ENCODE results near the gene SART1. TPM values are rescaled to one million over a fixed set of nuclear protein-coding genes. Genes with fewer than 3 reads are reported as not detected.

The SART1 gene
- total RNA-seq, 2 donors from 2014 or later = 72.9 to 107 TPM

GRCh38 chr11:65979261-65979759 lies 17.8 kb downstream of the SART1 start:
- H3K9me3 Mint-ChIP-seq = no peaks in the 10 kb centered on the region
- no peaks in the 10 kb centered on the region for H3K27me3 Mint-ChIP-seq
- H3K4me3 Mint-ChIP-seq = no peak overlapping the region
- H3K27ac Mint-ChIP-seq = no peak overlapping the region
- H3K36me3 Mint-ChIP-seq = no peaks in the 10 kb centered on the region
- DNase-seq (ENCODE audit: low spot score) = no peak
- peaks cover 12 to 15% of the 10 kb centered on the region in 2 donors for H3K4me1 Mint-ChIP-seq (ENCODE audit: low read depth in 2 of 2)
- ATAC-seq = no peak

GRCh38 chr11:65981101-65981740 lies 19.7 kb downstream of the SART1 start:
- Mint-ChIP-seq H3K9me3 (no peaks in the 10 kb centered on the region), H3K27ac (no peak overlapping the region), H3K27me3 (no peaks in the 10 kb centered on the region), H3K36me3 (no peaks in the 10 kb centered on the region), H3K4me3 (no peak overlapping the region), H3K4me1 (ENCODE audit: low read depth in 2 of 2) (peaks cover 5 to 7% of the 10 kb centered on the region in 2 donors)
- no peak for ATAC-seq
- DNase-seq (ENCODE audit: low spot score) = no peak

GRCh38 chr11:65981972-65982823 lies 20.7 kb downstream of the SART1 start:
- Mint-ChIP-seq H3K4me3 (no peak overlapping the region), H3K4me1 (ENCODE audit: low read depth in 2 of 2) (no peaks in the 10 kb centered on the region), H3K27ac (no peak overlapping the region), H3K36me3 (no peaks in the 10 kb centered on the region), H3K27me3 (no peaks in the 10 kb centered on the region), H3K9me3 (no peaks in the 10 kb centered on the region)
- ATAC-seq (peak in 1 of 2 donors; percentile 34), DNase-seq (ENCODE audit: low spot score) (no peak)

- DNase-seq (ENCODE audit: low spot score) (no peak), ATAC-seq (no peak)
- Mint-ChIP-seq H3K4me1 (ENCODE audit: low read depth in 2 of 2) (no peaks in the 10 kb centered on the region), H3K27me3 (no peaks in the 10 kb centered on the region), H3K9me3 (no peaks in the 10 kb centered on the region), H3K4me3 (no peak overlapping the region), H3K27ac (no peak overlapping the region), H3K36me3 (no peaks in the 10 kb centered on the region)
These were observed 21.5 kb downstream of the SART1 start for GRCh38 chr11:65982824-65983588.

GRCh38 chr11:65983589-65983987 lies 22.1 kb downstream of the SART1 start:
- DNase-seq (ENCODE audit: low spot score) (no peak), ATAC-seq (no peak)
- Mint-ChIP-seq H3K4me3 (no peak overlapping the region), H3K4me1 (ENCODE audit: low read depth in 2 of 2) (no peaks in the 10 kb centered on the region), H3K36me3 (no peaks in the 10 kb centered on the region), H3K27me3 (no peaks in the 10 kb centered on the region), H3K9me3 (no peaks in the 10 kb centered on the region), H3K27ac (no peak overlapping the region)

GRCh38 chr11:65987336-65987735 lies 25.8 kb downstream of the SART1 start:
- Mint-ChIP-seq H3K4me1 (ENCODE audit: low read depth in 2 of 2) (peaks cover 6 to 7% of the 10 kb centered on the region in 2 donors), H3K27me3 (no peaks in the 10 kb centered on the region), H3K36me3 (peaks cover 6% of the 10 kb centered on the region), H3K27ac (no peak overlapping the region), H3K9me3 (no peaks in the 10 kb centered on the region), H3K4me3 (no peak overlapping the region)
- DNase-seq (ENCODE audit: low spot score) (no peak), ATAC-seq (no peak)

GRCh38 chr11:65988791-65989592 lies 27.5 kb downstream of the SART1 start:
- Mint-ChIP-seq H3K9me3 (no peaks in the 10 kb centered on the region), H3K36me3 (peaks cover 6% of the 10 kb centered on the region), H3K27ac (peak overlapping the region in 1 of 2 donors; percentile 12), H3K27me3 (no peaks in the 10 kb centered on the region), H3K4me3 (no peak overlapping the region), H3K4me1 (ENCODE audit: low read depth in 2 of 2) (peaks cover 6 to 7% of the 10 kb centered on the region in 2 donors)
- DNase-seq (ENCODE audit: low spot score) (peak; percentile 89), ATAC-seq (peak; percentile 99 to 100)

- no peak overlapping the region for H3K4me3 Mint-ChIP-seq
- H3K27ac Mint-ChIP-seq = no peak overlapping the region
- H3K27me3 Mint-ChIP-seq = no peaks in the 10 kb centered on the region
- H3K4me1 Mint-ChIP-seq (ENCODE audit: low read depth in 2 of 2) = peaks cover 6 to 7% of the 10 kb centered on the region in 2 donors
- H3K9me3 Mint-ChIP-seq = no peaks in the 10 kb centered on the region
- DNase-seq (ENCODE audit: low spot score) (no peak), ATAC-seq (no peak)
- peaks cover 6% of the 10 kb centered on the region for H3K36me3 Mint-ChIP-seq
These were observed 30.5 kb downstream of the SART1 start for GRCh38 chr11:65992056-65992455.

- Mint-ChIP-seq H3K27ac (peak overlapping the region in 1 of 2 donors; percentile 34), H3K4me3 (no peak overlapping the region), H3K9me3 (no peaks in the 10 kb centered on the region), H3K27me3 (no peaks in the 10 kb centered on the region), H3K4me1 (ENCODE audit: low read depth in 2 of 2) (peaks cover 21 to 26% of the 10 kb centered on the region in 2 donors), H3K36me3 (peaks cover 22% of the 10 kb centered on the region)
- ATAC-seq (no peak), DNase-seq (ENCODE audit: low spot score) (no peak)
These were observed 35.8 kb downstream of the SART1 start for GRCh38 chr11:65997286-65997685.

- H3K4me3 Mint-ChIP-seq = peak within 1 kb of the TSS; percentile 99
These were observed 40.6 kb downstream of the SART1 start, which contains the start of the genes BANF1 and EIF1AD for GRCh38 chr11:66001942-66002647. Gene BANF1, plus strand, starts transcription at chr11:66002503. Its CDS starts 748 bp downstream, at chr11:66003251. Gene EIF1AD, minus strand, starts transcription at chr11:66002157. Its CDS starts 1,768 bp downstream, at chr11:66000389.

GRCh38 chr11:66002648-66003225 lies 41.2 kb downstream of the SART1 start:
- ATAC-seq = peak; percentile 88 to 89
- peak overlapping the region; percentile 96 to 97 for H3K27ac Mint-ChIP-seq
- H3K36me3 Mint-ChIP-seq = peaks cover 16% of the 10 kb centered on the region
- no peaks in the 10 kb centered on the region for H3K27me3 Mint-ChIP-seq
- peaks cover 23 to 32% of the 10 kb centered on the region in 2 donors for H3K4me1 Mint-ChIP-seq (ENCODE audit: low read depth in 2 of 2)
- no peak for DNase-seq (ENCODE audit: low spot score)
- H3K4me3 Mint-ChIP-seq = peak overlapping the region; percentile 99
- no peaks in the 10 kb centered on the region for H3K9me3 Mint-ChIP-seq

More at GRCh38 chr11:66001942-66002647, 40.6 kb downstream of the SART1 start, which contains the start of the genes BANF1 and EIF1AD:
- Mint-ChIP-seq H3K27me3 (no peaks in the 10 kb centered on the region), H3K9me3 (no peaks in the 10 kb centered on the region), H3K4me1 (ENCODE audit: low read depth in 2 of 2) (peaks cover 28 to 37% of the 10 kb centered on the region in 2 donors), H3K36me3 (peaks cover 22% of the 10 kb centered on the region), H3K27ac (peak within 1 kb of the TSS; percentile 96 to 97)
- ATAC-seq (peak; percentile 89 to 92), DNase-seq (ENCODE audit: low spot score) (peak; percentile 95)

- DNase-seq (ENCODE audit: low spot score) (no peak), ATAC-seq (no peak)
- H3K4me3 Mint-ChIP-seq = peak overlapping the region; percentile 99
- H3K27ac Mint-ChIP-seq = peak overlapping the region; percentile 96 to 97
- H3K27me3 Mint-ChIP-seq = no peaks in the 10 kb centered on the region
- H3K9me3 Mint-ChIP-seq = no peaks in the 10 kb centered on the region
- H3K36me3 Mint-ChIP-seq = peaks cover 13% of the 10 kb centered on the region
- peaks cover 21 to 31% of the 10 kb centered on the region in 2 donors for H3K4me1 Mint-ChIP-seq (ENCODE audit: low read depth in 2 of 2)
These were observed 41.8 kb downstream of the SART1 start for GRCh38 chr11:66003291-66003690.

Measured in natural killer cell treated with Interleukin-12 subunit alpha and Interleukin-12 subunit beta and Interleukin-15 and Interleukin-18, amount 100 ng/mL, for 72 hours (primary cell).